GM12801 (cell line): ENCODE data around the gene AP2S1.

Experiments used
- CTCF ChIP-seq: IDR thresholded peaks from one replicate; pipeline ENCODE4 v1.5.1; 2011; ENCODE audit warnings: control low read depth; ENCODE audit not compliant: insufficient read length; ENCODE audit errors: extremely low read depth

AP2S1 gene

GRCh38 chr19:46798713-46799112, 51.9 kb downstream of the AP2S1 start:
- no peak for TF ChIP-seq CTCF

DNA sequence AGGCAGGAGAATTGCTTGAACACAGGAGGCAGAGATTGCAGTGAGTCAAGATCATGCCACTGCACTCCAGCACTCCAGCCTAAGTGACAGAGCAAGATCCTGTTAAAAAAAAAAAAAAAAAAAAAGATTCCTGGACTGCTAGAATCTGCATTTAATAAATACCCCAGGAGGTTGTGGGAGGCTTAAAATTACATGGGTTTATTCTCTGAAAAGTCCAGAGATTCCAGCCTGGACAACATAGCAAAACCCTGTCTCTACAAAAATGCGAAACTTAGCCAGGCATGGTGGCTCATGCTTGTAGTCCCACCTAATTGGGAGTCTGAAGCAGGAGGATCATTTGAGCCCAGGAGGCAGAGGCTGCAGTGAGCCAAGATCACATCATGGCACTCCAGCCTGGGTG, 52.8 kb downstream of the AP2S1 start:
- no peak for TF ChIP-seq CTCF

DNA sequence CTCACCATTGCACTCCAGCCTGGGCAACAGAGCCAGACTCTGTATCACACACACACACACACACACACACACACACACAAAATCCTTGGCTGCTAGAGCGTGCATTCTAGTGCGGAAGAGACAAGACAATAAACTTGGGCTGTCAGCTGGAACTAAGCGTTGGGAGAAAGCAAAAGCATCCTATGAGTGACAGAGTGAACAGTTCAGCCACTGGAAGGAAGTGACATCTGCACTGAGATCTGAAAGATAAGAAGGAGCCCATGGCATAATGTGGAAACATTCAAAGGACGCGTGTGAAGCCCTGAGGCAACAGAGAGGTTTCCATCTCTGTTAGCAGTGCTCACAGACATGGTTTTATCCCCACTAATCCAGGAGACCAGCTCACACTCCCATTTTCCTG, 58.7 kb downstream of the AP2S1 start:
- no peak for TF ChIP-seq CTCF

- TF ChIP-seq CTCF = no peak
These were observed 61.3 kb downstream of the AP2S1 start for GRCh38 chr19:46789371-46789770.

DNA sequence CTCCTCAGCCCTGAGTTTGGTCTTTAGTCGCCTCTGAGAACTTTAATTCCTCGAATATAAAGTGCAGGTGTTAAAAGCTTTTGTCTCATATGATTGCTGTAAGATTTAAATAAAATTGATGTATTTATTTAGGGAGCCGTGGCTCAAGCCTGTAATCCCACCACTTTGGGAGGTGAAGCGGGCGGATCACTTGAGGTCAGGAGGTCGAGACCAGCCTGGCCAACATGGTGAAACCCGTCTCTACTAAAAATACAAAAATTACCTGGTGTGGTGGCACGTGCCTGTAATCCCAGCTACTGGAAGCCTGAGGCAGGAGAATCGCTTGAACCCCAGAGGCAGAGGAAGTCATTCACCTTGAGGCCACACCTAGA, 61.7 kb downstream of the AP2S1 start:
- no peak for TF ChIP-seq CTCF

DNA sequence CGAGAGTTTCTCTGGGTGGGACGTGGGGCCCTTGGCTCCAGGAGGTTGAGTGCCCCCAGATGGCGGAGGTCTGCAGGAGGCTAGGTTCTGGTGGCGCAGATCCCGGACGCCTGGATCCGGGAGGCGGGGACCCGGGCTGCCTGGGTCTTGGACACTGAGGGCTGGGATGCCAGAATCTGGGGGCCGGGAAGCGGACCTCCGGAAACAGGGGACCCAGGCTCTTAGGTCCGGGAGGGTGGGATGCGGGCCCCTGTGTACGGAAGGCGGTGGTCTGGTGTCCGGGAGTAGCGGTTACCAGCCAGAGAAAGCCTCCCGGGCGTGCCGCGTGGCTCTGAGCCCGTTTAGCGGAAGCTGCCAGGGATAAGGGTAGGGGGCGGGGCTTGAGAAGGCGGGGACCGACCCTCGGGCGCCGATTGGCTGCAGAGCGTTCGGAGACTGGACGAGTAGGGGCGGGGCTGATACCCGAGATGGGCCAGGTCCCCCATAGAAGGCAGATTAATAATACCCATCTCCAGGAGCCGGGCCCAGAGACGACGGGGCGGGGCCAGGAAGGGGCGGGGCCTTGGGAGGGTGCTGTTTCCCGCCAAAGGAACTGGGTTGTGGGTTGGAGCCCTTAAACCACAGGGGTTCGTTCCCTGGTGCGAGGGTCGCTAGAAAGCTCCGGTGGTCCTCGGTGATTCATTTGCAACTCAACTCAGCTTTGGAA, 62.2 kb downstream of the AP2S1 start, which contains the start of gene SLC1A5:
SLC1A5 (minus strand) TSS at position 333 of the 706 bp plus-strand sequence. CDS start 629 bp downstream, outside the sequence.
- no peak for TF ChIP-seq CTCF
